A673 (cell line): ENCODE results near the gene LRRC10.
A peak's percentile ranks its signal among the peaks of the same experiment; 100 is the strongest.

Experiments used
- CTCF ChIP-seq: fragments of 300-800, 200-600 bp; sonication (generic); conservative IDR thresholded peaks from 2 replicates; pipeline ENCODE4 v1.5.1; 2017; ENCODE audit warnings: low read depth, mild to moderate bottlenecking, antibody characterized with exemption, low read length, moderate library complexity, mixed read lengths
- EZH2 ChIP-seq: fragments of 200-600 bp; sonication (generic); IDR thresholded peaks from 2 replicates; pipeline ENCODE4 v1.6.1; 2017; ENCODE audit warnings: borderline replicate concordance, low read depth, mild to moderate bottlenecking, mixed read lengths, antibody characterized with exemption, low read length; ENCODE audit not compliant: poor library complexity, severe bottlenecking

GRCh38 chr12:69595689-69596088 is 15.0 kb downstream of the LRRC10 start:
- 0 out of 2 replicates have a peak, but pooled peaks have one; percentile 14 for TF ChIP-seq CTCF
- no peak for TF ChIP-seq EZH2
